K562 (cell line): Measurements from ENCODE around the gene PUSL1. TPM values are rescaled to one million over a fixed set of nuclear protein-coding genes. Genes with fewer than 3 reads are reported as not detected.

Experiments
- CTBP1 ChIP-seq: fragments of 450-650 bp; IDR thresholded peaks from 2 replicates; pipeline ENCODE4 v1.6.1; 2016; ENCODE audit warnings: borderline replicate concordance
- HEY1 ChIP-seq: fragments of 250-450 bp; sonication (Bioruptor Pico); IDR thresholded peaks from 2 replicates; pipeline ENCODE4 v1.5.0; 2020; ENCODE audit warnings: mild to moderate bottlenecking, moderate library complexity, borderline replicate concordance
- KDM4B ChIP-seq, 2 experiments: fragments of 450-650 bp in 1 of 2; sonication (generic) in 1 of 2; IDR thresholded peaks; 2 replicates each; pipeline ENCODE4 v1.6.1; 2016 to 2017; ENCODE audit warnings: borderline replicate concordance in 2 of 2, antibody characterized with exemption in 1 of 2, low read depth in 1 of 2, mild to moderate bottlenecking in 1 of 2
- MYC ChIP-seq, 2 experiments: fragments of 250-450 bp in 1 of 2; sonication (Bioruptor Pico) in 1 of 2; IDR thresholded peaks; 2 replicates each; pipeline versions ENCODE4 v1.5.1 to v1.6.1; 2012 to 2021; ENCODE audit warnings: low read depth in 2 of 2, borderline replicate concordance in 1 of 2, improper control_type of control experiment in 1 of 2, low read length in 1 of 2, mild to moderate bottlenecking in 1 of 2, moderate library complexity in 1 of 2
- NFIC ChIP-seq: fragments of 450-650 bp; IDR thresholded peaks from 2 replicates; pipeline ENCODE4 v1.6.1; 2017; ENCODE audit warnings: mild to moderate bottlenecking, inconsistent platforms
- NFYB ChIP-seq: IDR thresholded peaks from 2 replicates; pipeline ENCODE4 v1.6.1; 2011; ENCODE audit warnings: mild to moderate bottlenecking, moderate library complexity; ENCODE audit not compliant: insufficient read length; ENCODE audit errors: extremely low read depth
- POLR2B ChIP-seq: fragments of 450-650 bp; IDR thresholded peaks from 2 replicates; pipeline ENCODE4 v1.6.1; 2018; ENCODE audit warnings: low read depth; ENCODE audit not compliant: partially characterized antibody
- PRMT5 ChIP-seq: sonication (generic); formaldehyde crosslinking; IDR thresholded peaks from 2 replicates; pipeline ENCODE4 v1.5.0; 2020; ENCODE audit warnings: missing genetic modification reagents
- RBM15 ChIP-seq: fragments of 200-400 bp; formaldehyde crosslinking; IDR thresholded peaks from 2 replicates; pipeline ENCODE4 v1.6.1; 2018; ENCODE audit warnings: mild to moderate bottlenecking, low read length, moderate library complexity; ENCODE audit not compliant: insufficient read depth
- VEZF1 ChIP-seq: fragments of 200-800 bp; sonication (Bioruptor generic); IDR thresholded peaks from 2 replicates; pipeline ENCODE4 v1.6.1; 2017; ENCODE audit warnings: missing genetic modification characterization, missing compliant biosample characterization
- YY1 ChIP-seq, 3 experiments: IDR thresholded peaks; 2 replicates each; pipeline ENCODE4 v1.6.1; 2011; ENCODE audit warnings: low read length in 2 of 3, mild to moderate bottlenecking in 2 of 3, moderate library complexity in 2 of 3, borderline replicate concordance in 1 of 3, control low read depth in 1 of 3, low read depth in 1 of 3; ENCODE audit not compliant: insufficient read depth in 3 of 3, insufficient replicate concordance in 2 of 3, control insufficient read depth in 1 of 3, insufficient read length in 1 of 3; ENCODE audit errors: extremely low read depth in 1 of 3
- ZBED1 ChIP-seq: IDR thresholded peaks from 2 replicates; pipeline ENCODE4 v1.6.1; 2014
- ZNF124 ChIP-seq: sonication (generic); formaldehyde crosslinking; IDR thresholded peaks from 2 replicates; pipeline ENCODE4 v1.8.1; 2022; ENCODE audit warnings: missing genetic modification reagents
- ZNF165 ChIP-seq: fragments of 250-450 bp; sonication (Bioruptor Pico); IDR thresholded peaks from 2 replicates; pipeline ENCODE4 v1.4.0; 2020; ENCODE audit warnings: borderline replicate concordance
- ZNF561 ChIP-seq: fragments of 450-650 bp; formaldehyde crosslinking; conservative IDR thresholded peaks from 2 replicates; pipeline ENCODE4 v1.4.0; 2020; ENCODE audit warnings: mild to moderate bottlenecking, moderate library complexity
- ZZZ3 ChIP-seq: fragments of 450-650 bp; IDR thresholded peaks from 2 replicates; pipeline ENCODE4 v1.6.1; 2016; ENCODE audit warnings: antibody characterized with exemption, mild to moderate bottlenecking, moderate library complexity
- polyA plus RNA-seq, 8 experiments: library from polyadenylated mRNA; depleted of rRNA in 4 of 8; stranded (reverse) in 5 of 8; unstranded in 3 of 8; fragments of >200 nt; fragmentation: Nextera tagmentation in 2 of 8; fragmentation: Illumina TruSeq in 1 of 8; extraction: Ambion mirVana in 2 of 8; extraction: Trizol in 1 of 8; gene quantifications; 2 replicates each; pipeline versions ENCODE4 v1.2.1 to v1.2.3, GENCODE V29; 2011 to 2014; ENCODE audit warnings: inconsistent platforms in 1 of 8, missing spikeins in 1 of 8
- total RNA-seq, 7 experiments: library from RNA; depleted of rRNA in 6 of 7; stranded (reverse); fragments of >200 nt in 6 of 7; fragmentation: Illumina TruSeq in 2 of 7; extraction: Trizol in 2 of 7; gene quantifications; 2 replicates each; pipeline versions ENCODE4 v1.2.1 to v1.2.3, GENCODE V29; 2011 to 2021; ENCODE audit warnings: low replicate concordance in 1 of 7
- TF ChIP-seq, protein P1 (sequence below): sonication (generic); formaldehyde crosslinking; IDR thresholded peaks from 2 replicates; pipeline ENCODE4 v1.8.1; 2023; ENCODE audit warnings: missing genetic modification reagents, mild to moderate bottlenecking, borderline replicate concordance
- TF ChIP-seq, protein P2 (sequence below): fragments of 250-450 bp; sonication (Bioruptor Pico); IDR thresholded peaks from 2 replicates; pipeline ENCODE4 v1.4.0; 2020; ENCODE audit warnings: mild to moderate bottlenecking, moderate library complexity

Gene PUSL1
- total and polyA plus RNA-seq, 9 of the 15 experiments (the other 6 are each of a cell fraction or from before 2014, with no cell fraction given) = 0.62 to 86.9 (median 13.6) TPM

DNA sequence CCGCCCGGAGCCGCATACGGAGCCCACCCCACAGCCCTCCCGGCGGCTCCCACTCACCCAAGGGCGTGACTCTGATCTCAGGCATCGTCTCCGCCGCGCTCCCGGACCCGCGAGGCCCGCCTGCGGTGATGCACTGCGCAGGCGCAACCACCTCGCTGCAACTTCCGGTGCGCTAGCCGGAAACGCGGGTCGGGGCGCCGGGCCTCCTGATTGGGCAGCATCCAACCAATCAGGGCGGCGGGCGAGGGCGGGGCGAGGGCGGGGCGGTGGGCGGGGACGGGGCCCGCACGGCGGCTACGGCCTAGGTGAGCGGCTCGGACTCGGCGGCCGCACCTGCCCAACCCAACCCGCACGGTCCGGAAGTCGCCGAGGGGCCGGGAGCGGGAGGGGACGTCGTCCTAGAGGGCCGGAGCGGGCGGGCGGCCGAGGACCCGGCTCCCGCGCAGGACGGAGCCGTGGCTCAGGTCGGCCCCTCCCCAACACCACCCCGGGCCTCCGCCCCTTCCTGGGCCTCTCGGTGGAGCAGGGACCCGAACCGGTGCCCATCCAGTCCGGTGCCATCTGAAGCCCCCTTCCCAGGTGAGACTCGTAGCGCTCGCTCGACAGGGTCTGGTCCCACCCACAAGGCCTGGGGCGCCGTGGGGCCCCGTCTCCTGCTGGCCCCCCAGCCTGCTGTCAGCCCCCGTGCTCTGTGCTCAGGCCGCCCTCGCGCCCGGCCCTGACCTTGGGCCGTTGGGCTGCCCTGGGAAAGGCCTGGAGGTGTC, 16.3 kb downstream of the PUSL1 start, which contains the start of the genes CPTP and INTS11 (continued):
- TF ChIP-seq, protein P1, sequence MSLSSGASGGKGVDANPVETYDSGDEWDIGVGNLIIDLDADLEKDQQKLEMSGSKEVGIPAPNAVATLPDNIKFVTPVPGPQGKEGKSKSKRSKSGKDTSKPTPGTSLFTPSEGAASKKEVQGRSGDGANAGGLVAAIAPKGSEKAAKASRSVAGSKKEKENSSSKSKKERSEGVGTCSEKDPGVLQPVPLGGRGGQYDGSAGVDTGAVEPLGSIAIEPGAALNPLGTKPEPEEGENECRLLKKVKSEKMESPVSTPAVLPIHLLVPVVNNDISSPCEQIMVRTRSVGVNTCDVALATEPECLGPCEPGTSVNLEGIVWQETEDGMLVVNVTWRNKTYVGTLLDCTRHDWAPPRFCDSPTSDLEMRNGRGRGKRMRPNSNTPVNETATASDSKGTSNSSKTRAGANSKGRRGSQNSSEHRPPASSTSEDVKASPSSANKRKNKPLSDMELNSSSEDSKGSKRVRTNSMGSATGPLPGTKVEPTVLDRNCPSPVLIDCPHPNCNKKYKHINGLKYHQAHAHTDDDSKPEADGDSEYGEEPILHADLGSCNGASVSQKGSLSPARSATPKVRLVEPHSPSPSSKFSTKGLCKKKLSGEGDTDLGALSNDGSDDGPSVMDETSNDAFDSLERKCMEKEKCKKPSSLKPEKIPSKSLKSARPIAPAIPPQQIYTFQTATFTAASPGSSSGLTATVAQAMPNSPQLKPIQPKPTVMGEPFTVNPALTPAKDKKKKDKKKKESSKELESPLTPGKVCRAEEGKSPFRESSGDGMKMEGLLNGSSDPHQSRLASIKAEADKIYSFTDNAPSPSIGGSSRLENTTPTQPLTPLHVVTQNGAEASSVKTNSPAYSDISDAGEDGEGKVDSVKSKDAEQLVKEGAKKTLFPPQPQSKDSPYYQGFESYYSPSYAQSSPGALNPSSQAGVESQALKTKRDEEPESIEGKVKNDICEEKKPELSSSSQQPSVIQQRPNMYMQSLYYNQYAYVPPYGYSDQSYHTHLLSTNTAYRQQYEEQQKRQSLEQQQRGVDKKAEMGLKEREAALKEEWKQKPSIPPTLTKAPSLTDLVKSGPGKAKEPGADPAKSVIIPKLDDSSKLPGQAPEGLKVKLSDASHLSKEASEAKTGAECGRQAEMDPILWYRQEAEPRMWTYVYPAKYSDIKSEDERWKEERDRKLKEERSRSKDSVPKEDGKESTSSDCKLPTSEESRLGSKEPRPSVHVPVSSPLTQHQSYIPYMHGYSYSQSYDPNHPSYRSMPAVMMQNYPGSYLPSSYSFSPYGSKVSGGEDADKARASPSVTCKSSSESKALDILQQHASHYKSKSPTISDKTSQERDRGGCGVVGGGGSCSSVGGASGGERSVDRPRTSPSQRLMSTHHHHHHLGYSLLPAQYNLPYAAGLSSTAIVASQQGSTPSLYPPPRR = no peak
- no peak for TF ChIP-seq YY1 (IDR thresholded peaks at IDR 0.05; ENCODE audit: borderline replicate concordance in 1 of 3, control insufficient read depth in 1 of 3, extremely low read depth in 1 of 3, insufficient read depth in 3 of 3, insufficient read length in 1 of 3, insufficient replicate concordance in 2 of 3, low read depth in 1 of 3, low read length in 2 of 3)
- no peak for TF ChIP-seq ZNF165
- TF ChIP-seq MYC (IDR thresholded peaks at IDR 0.05; ENCODE audit: low read depth, low read length) = peak; percentile 75
- 0 out of 2 replicates have a peak, but pooled peaks have one; percentile 40 for TF ChIP-seq MYC (CRISPR knock-in tag; IDR thresholded peaks at IDR 0.05; ENCODE audit: borderline replicate concordance, low read depth)
- peak; percentile 11; the same call in 1 of the 2 replicates for TF ChIP-seq CTBP1
- TF ChIP-seq NFYB = peak; percentile 81
- TF ChIP-seq NFIC = 0 out of 2 replicates have a peak, but pooled peaks have one; percentile 5
- no peak for TF ChIP-seq RBM15
- no peak for TF ChIP-seq ZBED1
- peak; percentile 68; the same call in 1 of the 2 replicates for TF ChIP-seq PRMT5 (CRISPR knock-in tag)
- no peak for TF ChIP-seq ZNF561 (CRISPR knock-in tag)
- TF ChIP-seq KDM4B (IDR thresholded peaks at IDR 0.05; ENCODE audit: borderline replicate concordance in 2 of 2, low read depth in 1 of 2) = no peak
- no peak for TF ChIP-seq ZZZ3
- peak; percentile 91 for TF ChIP-seq VEZF1 (CRISPR knock-in tag)
- TF ChIP-seq, protein P2, sequence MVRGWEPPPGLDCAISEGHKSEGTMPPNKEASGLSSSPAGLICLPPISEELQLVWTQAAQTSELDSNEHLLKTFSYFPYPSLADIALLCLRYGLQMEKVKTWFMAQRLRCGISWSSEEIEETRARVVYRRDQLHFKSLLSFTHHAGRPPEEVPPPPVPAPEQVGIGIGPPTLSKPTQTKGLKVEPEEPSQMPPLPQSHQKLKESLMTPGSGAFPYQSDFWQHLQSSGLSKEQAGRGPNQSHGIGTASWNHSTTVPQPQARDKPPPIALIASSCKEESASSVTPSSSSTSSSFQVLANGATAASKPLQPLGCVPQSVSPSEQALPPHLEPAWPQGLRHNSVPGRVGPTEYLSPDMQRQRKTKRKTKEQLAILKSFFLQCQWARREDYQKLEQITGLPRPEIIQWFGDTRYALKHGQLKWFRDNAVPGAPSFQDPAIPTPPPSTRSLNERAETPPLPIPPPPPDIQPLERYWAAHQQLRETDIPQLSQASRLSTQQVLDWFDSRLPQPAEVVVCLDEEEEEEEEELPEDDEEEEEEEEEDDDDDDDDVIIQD = no peak
- peak; percentile 87 for TF ChIP-seq POLR2B
- no peak for TF ChIP-seq ZNF124 (CRISPR knock-in tag)
- TF ChIP-seq HEY1 (CRISPR knock-in tag) = no peak
